OCI-LY7 (cell line): ENCODE measurements around the gene RASSF9. TPM values are rescaled to one million over a fixed set of nuclear protein-coding genes. Genes with fewer than 3 reads are reported as not detected.

Experiments used
- BruUV-seq: library from RNA; stranded (reverse); fragments of 400-500 nt; replicated peaks from 2 replicates; lab custom pipeline; 2021; lab: Mats Ljungman, UMichigan
- CTCF ChIA-PET: fragments of 300-600 bp; sonication (Branson Sonifier 250); formaldehyde crosslinking; loops from one replicate; lab custom pipeline; 2022; ENCODE audit warnings: antibody characterized with exemption; ENCODE audit not compliant: unreplicated experiment; lab: Charles Lee
- POLR2A ChIA-PET: fragments of 300-600 bp; sonication (Branson Sonifier 250); formaldehyde crosslinking; loops from one replicate; lab custom pipeline; 2022; ENCODE audit warnings: antibody characterized with exemption; lab: Charles Lee
- DNase-seq: peaks from one replicate; pipeline ENCODE4 v3.0.0-alpha.2; 2015; ENCODE audit warnings: low spot score
- H2AFZ ChIP-seq: fragments of 200-600 bp; sonication (generic), shearing (Covaris generic); 2 replicates; pipeline ENCODE4 v1.6.1; 2014; ENCODE audit warnings: mild to moderate bottlenecking, antibody characterized with exemption, low read length, moderate library complexity
- H3K27ac ChIP-seq: fragments of 200-600 bp; sonication (generic); 2 replicates; pipeline ENCODE4 v1.5.1; 2014; ENCODE audit warnings: mixed run types, low read depth, mild to moderate bottlenecking, moderate library complexity, low read length, inconsistent platforms; ENCODE audit not compliant: poor library complexity, severe bottlenecking
- H3K36me3 ChIP-seq: fragments of 200-600 bp; sonication (generic); 2 replicates; pipeline ENCODE4 v1.6.1; 2014; ENCODE audit warnings: mild to moderate bottlenecking, antibody characterized with exemption, low read length, moderate library complexity, mixed read lengths; ENCODE audit not compliant: insufficient read depth
- H3K4me1 ChIP-seq: fragments of 200-600 bp; sonication (generic); 2 replicates; pipeline ENCODE4 v1.5.1; 2014; ENCODE audit warnings: mild to moderate bottlenecking, low read length; ENCODE audit not compliant: insufficient read depth, poor library complexity, severe bottlenecking
- H3K4me2 ChIP-seq: fragments of 200-600 bp; sonication (generic); 2 replicates; pipeline ENCODE4 v1.6.1; 2014; ENCODE audit warnings: mild to moderate bottlenecking, low read length
- H3K4me3 ChIP-seq: fragments of 200-600 bp; sonication (generic); 2 replicates; pipeline ENCODE4 v1.5.1; 2014; ENCODE audit warnings: mild to moderate bottlenecking, low read depth, low read length; ENCODE audit not compliant: poor library complexity, severe bottlenecking
- H3K79me2 ChIP-seq: fragments of 200-600 bp; sonication (generic); 2 replicates; pipeline ENCODE4 v1.6.1; 2016; ENCODE audit warnings: low read depth, mild to moderate bottlenecking, low read length, moderate library complexity, mixed read lengths; ENCODE audit not compliant: insufficient read depth
- H3K9me2 ChIP-seq: fragments of 200-600 bp; sonication (generic); 2 replicates; pipeline ENCODE4 v1.6.1; 2016; ENCODE audit warnings: mild to moderate bottlenecking, low read length, mixed read lengths; ENCODE audit not compliant: insufficient read depth
- H3K9me3 ChIP-seq: fragments of 200-600 bp; sonication (generic); 2 replicates; pipeline ENCODE4 v1.6.1; 2014; ENCODE audit warnings: mild to moderate bottlenecking, mixed run types, low read length, mixed read lengths
- H4K20me1 ChIP-seq: fragments of 200-600 bp; sonication (generic); 2 replicates; pipeline ENCODE4 v1.6.1; 2014; ENCODE audit warnings: mild to moderate bottlenecking, antibody characterized with exemption, low read length, moderate library complexity, mixed read lengths; ENCODE audit not compliant: insufficient read depth
- CTCF ChIP-seq: fragments of 200-600 bp; sonication (generic); conservative IDR thresholded peaks from 2 replicates; pipeline ENCODE4 v1.5.1; 2014; ENCODE audit warnings: mild to moderate bottlenecking, antibody characterized with exemption, low read length, moderate library complexity, mixed read lengths
- EZH2phosphoT487 ChIP-seq: fragments of 200-600 bp; sonication (generic); IDR thresholded peaks from 2 replicates; pipeline ENCODE4 v1.6.1; 2018; ENCODE audit warnings: low read depth, borderline replicate concordance, mild to moderate bottlenecking, mixed run types, antibody characterized with exemption, low read length, moderate library complexity, mixed read lengths
- intact Hi-C: fragments of 100-400 bp; cut with micrococcal nuclease; formaldehyde crosslinking; loops from one replicate; pipeline ENCODE4 v1.10.0; 2022; ENCODE audit not compliant: unreplicated experiment
- total RNA-seq, 2 experiments: library from RNA; depleted of rRNA in 1 of 2; stranded (reverse); fragments of >200 nt in 1 of 2; shearing (Covaris generic) in 1 of 2; gene quantifications; 2 replicates each; pipeline ENCODE4 v1.2.3, GENCODE V29; 2014 to 2022

The RASSF9 gene
- total RNA-seq, 2 experiments from 2014 or later, result not detected

- H2AFZ ChIP-seq, result no peak overlapping the region
- no peaks in the 10 kb centered on the region for H4K20me1 ChIP-seq
- H3K9me2 ChIP-seq, result no peaks in the 10 kb centered on the region
- H3K9me3 ChIP-seq, result no peaks in the 10 kb centered on the region
- H3K79me2 ChIP-seq, result no peaks in the 10 kb centered on the region
- no peak overlapping the region for H3K4me2 ChIP-seq
- no peak for TF ChIP-seq CTCF
- no peak for TF ChIP-seq EZH2phosphoT487
- CTCF ChIA-PET, result no interaction called here
- no peak overlapping the region for H3K27ac ChIP-seq
- H3K36me3 ChIP-seq, result no peaks in the 10 kb centered on the region
- H3K4me3 ChIP-seq, result no peak overlapping the region
- POLR2A ChIA-PET, result interaction anchor here (1.0 kb wide), 1 partner anchor 65 kb away, joined by 3 read pairs; no protein-coding TSS in a partner anchor
- DNase-seq, result no peak
- intact Hi-C loops, result no loop called here
- BruUV-seq, result no TSS peak
- H3K4me1 ChIP-seq, result no peaks in the 10 kb centered on the region
Observed at GRCh38 chr12:85805654-85806053, 30.6 kb downstream of the RASSF9 start.

GRCh38 chr12:85804663-85805062 lies 31.5 kb downstream of the RASSF9 start:
- Histone ChIP-seq H3K36me3 (no peaks in the 10 kb centered on the region), H3K4me3 (no peak overlapping the region), H3K79me2 (no peaks in the 10 kb centered on the region), H2AFZ (no peak overlapping the region), H3K9me2 (no peaks in the 10 kb centered on the region), H3K9me3 (no peaks in the 10 kb centered on the region), H3K4me2 (no peak overlapping the region), H3K4me1 (no peaks in the 10 kb centered on the region), H3K27ac (no peak overlapping the region), H4K20me1 (no peaks in the 10 kb centered on the region)
- ChIA-PET POLR2A (interaction anchor here (0.6 to 1.0 kb wide), 2 partner anchors 66 to 938 kb away, joined by 3 to 4 read pairs; no protein-coding TSS in a partner anchor), CTCF (no interaction called here)
- DNase-seq, result no peak
- no TSS peak for BruUV-seq
- intact Hi-C loops, result no loop called here
- TF ChIP-seq EZH2phosphoT487, result no peak
- TF ChIP-seq CTCF, result no peak

DNA sequence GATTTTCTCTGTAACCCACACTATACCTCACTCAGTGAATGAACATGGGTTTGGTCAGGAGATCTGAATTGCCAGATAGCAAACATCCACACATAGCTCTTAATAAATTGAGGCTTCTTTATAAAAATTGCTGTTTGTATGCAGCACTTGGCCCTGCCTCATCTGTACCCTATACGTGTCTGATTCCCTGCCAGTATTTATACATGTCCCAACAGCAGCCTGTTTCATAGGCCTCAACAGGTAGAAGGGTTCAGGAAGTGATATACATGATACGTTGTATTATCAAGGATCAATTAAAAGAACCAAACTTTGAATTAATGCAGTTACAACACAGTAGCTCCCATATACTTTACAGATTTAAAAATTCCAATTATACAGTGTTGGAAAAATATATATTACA lies 32.3 kb downstream of the RASSF9 start:
- no TSS peak for BruUV-seq
- no peak overlapping the region for H2AFZ ChIP-seq

More for the DNA sequence above, 32.3 kb downstream of the RASSF9 start:
- Histone ChIP-seq H3K4me2 (no peak overlapping the region), H4K20me1 (no peaks in the 10 kb centered on the region), H3K36me3 (no peaks in the 10 kb centered on the region), H3K27ac (no peak overlapping the region), H3K9me3 (no peaks in the 10 kb centered on the region), H3K4me3 (no peak overlapping the region), H3K9me2 (no peaks in the 10 kb centered on the region), H3K79me2 (no peaks in the 10 kb centered on the region), H3K4me1 (no peaks in the 10 kb centered on the region)
- no peak for DNase-seq
- CTCF ChIA-PET, result no interaction called here
- POLR2A ChIA-PET, result no interaction called here
- TF ChIP-seq EZH2phosphoT487 (no peak), CTCF (no peak)
- intact Hi-C loops, result no loop called here
